HCT116 (cell line): ENCODE data around the gene KANK3.

Experiments used
- EZH2 ChIP-seq: fragments of 200-600 bp; sonication (generic); IDR thresholded peaks from 2 replicates; pipeline ENCODE4 v1.6.1; 2017; ENCODE audit warnings: antibody characterized with exemption, mixed run types
- EZH2phosphoT487 ChIP-seq: fragments of 200-600 bp; IDR thresholded peaks from 2 replicates; pipeline ENCODE4 v1.6.1; 2018; ENCODE audit warnings: antibody characterized with exemption, borderline replicate concordance
- JUND ChIP-seq: IDR thresholded peaks from 2 replicates; pipeline ENCODE4 v1.6.1; 2012
- MAX ChIP-seq: IDR thresholded peaks from 2 replicates; pipeline ENCODE4 v1.6.1; 2012
- POLR2A ChIP-seq: IDR thresholded peaks from 2 replicates; pipeline ENCODE4 v1.7.0; 2011; ENCODE audit warnings: borderline replicate concordance; ENCODE audit not compliant: insufficient read depth, insufficient read length; ENCODE audit errors: extremely low read depth
- POLR2AphosphoS5 ChIP-seq: IDR thresholded peaks from 2 replicates; pipeline ENCODE4 v1.6.1; 2011; ENCODE audit warnings: mild to moderate bottlenecking, low read depth, low read length, moderate library complexity
- RAD21 ChIP-seq: IDR thresholded peaks from 2 replicates; pipeline ENCODE4 v1.6.1; 2012; ENCODE audit warnings: low read depth, mild to moderate bottlenecking
- REST ChIP-seq: IDR thresholded peaks from 2 replicates; pipeline ENCODE4 v1.6.1; 2012; ENCODE audit warnings: low read depth
- SP1 ChIP-seq: IDR thresholded peaks from 2 replicates; pipeline ENCODE4 v1.6.1; 2012; ENCODE audit warnings: low read depth
- TCF7L2 ChIP-seq: IDR thresholded peaks from 2 replicates; pipeline ENCODE4 v1.7.0; 2011; ENCODE audit warnings: borderline replicate concordance, inconsistent platforms; ENCODE audit not compliant: insufficient read depth, insufficient read length; ENCODE audit errors: extremely low read depth
- ZBTB33 ChIP-seq: IDR thresholded peaks from 2 replicates; pipeline ENCODE4 v1.6.1; 2011; ENCODE audit warnings: mild to moderate bottlenecking, low read length, moderate library complexity; ENCODE audit not compliant: insufficient replicate concordance; ENCODE audit errors: extremely low read depth
- TF ChIP-seq, protein P1 (sequence below), 3 experiments: fragments of 200-600 bp in 1 of 3; sonication (generic) in 1 of 3; IDR thresholded peaks in 2 of 3; conservative IDR thresholded peaks in 1 of 3; 2 replicates each; pipeline ENCODE4 v1.5.1; 2012 to 2017; ENCODE audit warnings: low read depth in 2 of 3, low read length in 2 of 3, antibody characterized with exemption in 1 of 3, borderline replicate concordance in 1 of 3, control low read depth in 1 of 3, mild to moderate bottlenecking in 1 of 3, mixed read lengths in 1 of 3, mixed run types in 1 of 3, moderate library complexity in 1 of 3; ENCODE audit not compliant: insufficient read depth in 1 of 3

DNA sequence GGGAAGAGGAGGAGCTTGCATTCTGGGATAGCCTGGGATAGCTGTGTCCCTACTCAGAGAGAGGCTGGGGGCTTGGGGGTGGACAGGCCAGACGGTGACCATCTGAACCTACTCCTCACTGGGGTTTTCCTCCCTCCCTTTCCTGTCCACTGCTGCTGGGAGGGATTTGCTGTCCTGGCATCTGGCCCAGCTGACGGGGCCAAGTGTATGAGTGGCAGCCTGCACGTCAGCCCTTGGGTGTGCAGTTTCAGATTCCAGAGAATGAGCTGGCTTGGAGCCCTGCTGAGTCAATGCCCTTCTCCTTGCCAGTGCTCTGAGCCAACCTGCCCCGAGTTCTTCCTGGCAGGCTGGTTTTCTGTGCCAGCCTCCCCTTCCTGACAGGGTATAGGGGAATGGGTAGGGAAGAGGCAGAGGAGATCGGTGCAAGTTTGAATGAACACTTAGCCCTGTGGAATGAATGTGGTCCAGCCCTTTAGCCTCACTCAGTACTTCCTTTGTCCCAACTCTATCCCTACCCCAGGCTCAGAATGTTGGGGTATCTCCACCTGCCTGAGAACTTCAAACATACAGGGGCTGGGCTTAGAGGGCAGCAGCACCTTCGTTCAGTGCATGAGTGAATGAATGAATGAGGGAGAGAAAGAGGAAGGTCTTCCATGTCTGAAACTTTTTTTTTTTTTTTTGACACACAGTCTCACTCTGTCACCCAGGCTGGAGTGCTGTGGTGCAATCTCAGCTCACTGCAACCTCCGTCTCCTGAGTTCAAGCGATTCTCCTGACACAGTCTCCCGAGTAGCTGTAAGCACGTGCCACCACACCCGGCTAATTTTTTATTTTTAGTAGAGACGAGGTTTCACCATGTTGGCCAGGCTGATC is 19.1 kb upstream of the KANK3 start:
- TF ChIP-seq, protein P1, sequence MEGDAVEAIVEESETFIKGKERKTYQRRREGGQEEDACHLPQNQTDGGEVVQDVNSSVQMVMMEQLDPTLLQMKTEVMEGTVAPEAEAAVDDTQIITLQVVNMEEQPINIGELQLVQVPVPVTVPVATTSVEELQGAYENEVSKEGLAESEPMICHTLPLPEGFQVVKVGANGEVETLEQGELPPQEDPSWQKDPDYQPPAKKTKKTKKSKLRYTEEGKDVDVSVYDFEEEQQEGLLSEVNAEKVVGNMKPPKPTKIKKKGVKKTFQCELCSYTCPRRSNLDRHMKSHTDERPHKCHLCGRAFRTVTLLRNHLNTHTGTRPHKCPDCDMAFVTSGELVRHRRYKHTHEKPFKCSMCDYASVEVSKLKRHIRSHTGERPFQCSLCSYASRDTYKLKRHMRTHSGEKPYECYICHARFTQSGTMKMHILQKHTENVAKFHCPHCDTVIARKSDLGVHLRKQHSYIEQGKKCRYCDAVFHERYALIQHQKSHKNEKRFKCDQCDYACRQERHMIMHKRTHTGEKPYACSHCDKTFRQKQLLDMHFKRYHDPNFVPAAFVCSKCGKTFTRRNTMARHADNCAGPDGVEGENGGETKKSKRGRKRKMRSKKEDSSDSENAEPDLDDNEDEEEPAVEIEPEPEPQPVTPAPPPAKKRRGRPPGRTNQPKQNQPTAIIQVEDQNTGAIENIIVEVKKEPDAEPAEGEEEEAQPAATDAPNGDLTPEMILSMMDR (IDR thresholded peaks at IDR 0.05 in 2 of 3, conservative IDR thresholded peaks at IDR 0.05 in 1 of 3; ENCODE audit: borderline replicate concordance in 1 of 3, insufficient read depth in 1 of 3, low read depth in 2 of 3, low read length in 2 of 3) = no peak
- TF ChIP-seq POLR2A (no peak), POLR2AphosphoS5 (peak; percentile 80), RAD21 (no peak), REST (no peak), JUND (peak; percentile 77), ZBTB33 (no peak), SP1 (peak; percentile 96), EZH2phosphoT487 (no peak), EZH2 (no peak), MAX (peak; percentile 70), TCF7L2 (peak; percentile 12)
